SK-N-SH treated with all-trans-retinoic acid at 6 μM for 48 hours (cell line): ENCODE results near the gene ERGIC1.

Experiments
- ATAC-seq: fragments of 200-7000 bp; cut with Tn5 transposase; 3 replicates; pipeline ENCODE4 v1.9.1; 2020; ENCODE audit warnings: mild to moderate bottlenecking, moderate library complexity
- BACH2 ChIP-seq: fragments of 250-450 bp; sonication (Bioruptor Pico); IDR thresholded peaks from 2 replicates; pipeline ENCODE4 v1.9.0; 2021; ENCODE audit warnings: mild to moderate bottlenecking, borderline replicate concordance
- CREB5 ChIP-seq: fragments of 250-450 bp; sonication (Bioruptor Pico); IDR thresholded peaks from 2 replicates; pipeline ENCODE4 v1.5.1; 2020; ENCODE audit warnings: low read depth, mild to moderate bottlenecking, moderate library complexity
- CSDC2 ChIP-seq: fragments of 250-450 bp; sonication (Bioruptor Pico); IDR thresholded peaks from 2 replicates; pipeline ENCODE4 v1.5.0; 2020; ENCODE audit warnings: mild to moderate bottlenecking, moderate library complexity
- CSRNP3 ChIP-seq: fragments of 250-450 bp; sonication (Bioruptor Pico); IDR thresholded peaks from 2 replicates; pipeline ENCODE4 v1.5.1; 2021; ENCODE audit warnings: mild to moderate bottlenecking, moderate library complexity
- ESRRG ChIP-seq: fragments of 250-450 bp; sonication (Bioruptor Pico); IDR thresholded peaks from 2 replicates; pipeline ENCODE4 v1.6.1; 2021; ENCODE audit warnings: mild to moderate bottlenecking
- GLIS3 ChIP-seq: fragments of 250-450 bp; sonication (Bioruptor Pico); IDR thresholded peaks from 2 replicates; pipeline ENCODE4 v1.5.0; 2020; ENCODE audit warnings: mild to moderate bottlenecking, moderate library complexity
- ISL1 ChIP-seq: fragments of 250-450 bp; sonication (Bioruptor Pico); IDR thresholded peaks from 2 replicates; pipeline ENCODE4 v2.1.2; 2022; ENCODE audit warnings: mild to moderate bottlenecking, moderate library complexity
- OSR1 ChIP-seq: fragments of 250-450 bp; sonication (Bioruptor Pico); IDR thresholded peaks from 2 replicates; pipeline ENCODE4 v1.8.0; 2022; ENCODE audit warnings: moderate library complexity, mild to moderate bottlenecking, inconsistent platforms
- PATZ1 ChIP-seq: fragments of 250-450 bp; sonication (Bioruptor Pico); IDR thresholded peaks from 2 replicates; pipeline ENCODE4 v1.8.0; 2020; ENCODE audit warnings: mild to moderate bottlenecking, moderate library complexity, borderline replicate concordance
- PPARA ChIP-seq: fragments of 250-450 bp; sonication (Bioruptor Pico); IDR thresholded peaks from 2 replicates; pipeline ENCODE4 v1.5.0; 2020; ENCODE audit warnings: mild to moderate bottlenecking, borderline replicate concordance
- RARB ChIP-seq: fragments of 250-450 bp; sonication (Bioruptor Pico); IDR thresholded peaks from 2 replicates; pipeline ENCODE4 v1.8.0; 2021; ENCODE audit warnings: mild to moderate bottlenecking, moderate library complexity
- SNAI2 ChIP-seq: fragments of 250-450 bp; sonication (Bioruptor Pico); IDR thresholded peaks from 2 replicates; pipeline ENCODE4 v1.5.0; 2020; ENCODE audit warnings: mild to moderate bottlenecking, moderate library complexity
- TCF4 ChIP-seq: fragments of 250-450 bp; sonication (Bioruptor Pico); IDR thresholded peaks from 2 replicates; pipeline ENCODE4 v1.8.0; 2021; ENCODE audit warnings: mild to moderate bottlenecking, moderate library complexity, borderline replicate concordance
- TSHZ2 ChIP-seq: fragments of 250-450 bp; sonication (Bioruptor Pico); IDR thresholded peaks from 2 replicates; pipeline ENCODE4 v1.5.0; 2020; ENCODE audit warnings: mild to moderate bottlenecking, moderate library complexity
- ZFP3 ChIP-seq: fragments of 250-450 bp; sonication (Bioruptor Pico); IDR thresholded peaks from 2 replicates; pipeline ENCODE4 v1.5.0; 2020; ENCODE audit warnings: mild to moderate bottlenecking, moderate library complexity
- ZFP30 ChIP-seq: fragments of 450-650 bp; formaldehyde crosslinking; IDR thresholded peaks from 2 replicates; pipeline ENCODE4 v1.5.0; 2022; ENCODE audit warnings: mild to moderate bottlenecking, moderate library complexity
- ZNF70 ChIP-seq: fragments of 450-650 bp; formaldehyde crosslinking; IDR thresholded peaks from 2 replicates; pipeline ENCODE4 v1.5.0; 2020; ENCODE audit warnings: mild to moderate bottlenecking, moderate library complexity
- ZNF8 ChIP-seq: fragments of 450-650 bp; formaldehyde crosslinking; IDR thresholded peaks from 2 replicates; pipeline ENCODE4 v1.5.0; 2020; ENCODE audit warnings: mild to moderate bottlenecking, moderate library complexity
- TF ChIP-seq, protein P1 (sequence below): fragments of 250-450 bp; sonication (Bioruptor Pico); IDR thresholded peaks from 2 replicates; pipeline ENCODE4 v1.8.0; 2021; ENCODE audit warnings: low read depth, mild to moderate bottlenecking, moderate library complexity, borderline replicate concordance

Gene ERGIC1

GRCh38 chr5:172830876-172831662 is 3.0 kb upstream of the ERGIC1 start:
- no peak for TF ChIP-seq CREB5 (CRISPR knock-in tag)
- TF ChIP-seq SNAI2 (CRISPR knock-in tag), result no peak
- TF ChIP-seq TSHZ2 (CRISPR knock-in tag), result no peak
- TF ChIP-seq RARB (CRISPR knock-in tag), result no peak
- no peak for TF ChIP-seq ZFP3
- TF ChIP-seq, all 23 proteins: peak for 0
- ATAC-seq, result no peak

GRCh38 chr5:172832383-172833315 is 1.4 kb upstream of the ERGIC1 start:
- no peak for ATAC-seq
- TF ChIP-seq ZFP3 (no peak), CSDC2 (no peak), CREB5 (CRISPR knock-in tag) (no peak), GLIS3 (CRISPR knock-in tag) (no peak), RARB (CRISPR knock-in tag) (no peak), ISL1 (CRISPR knock-in tag) (no peak), ZNF70 (CRISPR knock-in tag) (no peak), SNAI2 (CRISPR knock-in tag) (no peak), TSHZ2 (CRISPR knock-in tag) (no peak), PATZ1 (CRISPR knock-in tag) (no peak), BACH2 (CRISPR knock-in tag) (no peak), OSR1 (CRISPR knock-in tag) (no peak), CSRNP3 (CRISPR knock-in tag) (no peak), ZFP30 (CRISPR knock-in tag) (no peak), TCF4 (CRISPR knock-in tag) (no peak), ESRRG (no peak), PPARA (no peak), ZNF8 (CRISPR knock-in tag) (no peak)
- TF ChIP-seq, protein P1, sequence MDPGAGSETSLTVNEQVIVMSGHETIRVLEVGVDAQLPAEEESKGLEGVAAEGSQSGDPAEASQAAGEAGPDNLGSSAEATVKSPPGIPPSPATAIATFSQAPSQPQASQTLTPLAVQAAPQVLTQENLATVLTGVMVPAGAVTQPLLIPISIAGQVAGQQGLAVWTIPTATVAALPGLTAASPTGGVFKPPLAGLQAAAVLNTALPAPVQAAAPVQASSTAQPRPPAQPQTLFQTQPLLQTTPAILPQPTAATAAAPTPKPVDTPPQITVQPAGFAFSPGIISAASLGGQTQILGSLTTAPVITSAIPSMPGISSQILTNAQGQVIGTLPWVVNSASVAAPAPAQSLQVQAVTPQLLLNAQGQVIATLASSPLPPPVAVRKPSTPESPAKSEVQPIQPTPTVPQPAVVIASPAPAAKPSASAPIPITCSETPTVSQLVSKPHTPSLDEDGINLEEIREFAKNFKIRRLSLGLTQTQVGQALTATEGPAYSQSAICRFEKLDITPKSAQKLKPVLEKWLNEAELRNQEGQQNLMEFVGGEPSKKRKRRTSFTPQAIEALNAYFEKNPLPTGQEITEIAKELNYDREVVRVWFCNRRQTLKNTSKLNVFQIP (CRISPR knock-in tag), result no peak
- TF ChIP-seq, all 23 proteins: peak for 0
